HG03039 (cell line): ENCODE measurements around the gene MAP2K3.

Source experiments
- ATAC-seq: cut with Tn5 transposase; IDR thresholded peaks from one replicate; pipeline ENCODE4 v1.9.1; 2021; ENCODE audit warnings: mild to moderate bottlenecking, moderate library complexity; ENCODE audit not compliant: unreplicated experiment

Gene MAP2K3

GRCh38 chr17:21252796-21253645 is 31.5 kb upstream of the MAP2K3 start, which contains the start of gene NATD1:
NATD1 (minus strand) TSS chr17:21253410; CDS start chr17:21253264, 146 bp downstream.
- peak; percentile 65 for ATAC-seq

GRCh38 chr17:21253646-21254441 is 30.7 kb upstream of the MAP2K3 start:
- ATAC-seq = peak; percentile 8

- ATAC-seq = no peak
Observed at GRCh38 chr17:21258593-21258992, 25.9 kb upstream of the MAP2K3 start.

- no peak for ATAC-seq
Observed at GRCh38 chr17:21262259-21262993, 22.1 kb upstream of the MAP2K3 start.

- ATAC-seq = no peak
Observed at GRCh38 chr17:21263376-21263775, 21.1 kb upstream of the MAP2K3 start.

GRCh38 chr17:21268596-21269188 is 15.8 kb upstream of the MAP2K3 start:
- ATAC-seq = no peak

GRCh38 chr17:21269394-21269793 is 15.1 kb upstream of the MAP2K3 start:
- ATAC-seq = no peak

- ATAC-seq = no peak
Observed at GRCh38 chr17:21271454-21272183, 12.9 kb upstream of the MAP2K3 start.

GRCh38 chr17:21272250-21272649 is 12.3 kb upstream of the MAP2K3 start:
- ATAC-seq = no peak

- no peak for ATAC-seq
Observed at GRCh38 chr17:21272881-21273792, 11.4 kb upstream of the MAP2K3 start.

GRCh38 chr17:21275047-21275578 is 9.4 kb upstream of the MAP2K3 start:
- peak; percentile 2 for ATAC-seq

GRCh38 chr17:21275579-21276263 is 8.8 kb upstream of the MAP2K3 start:
- peak; percentile 92 for ATAC-seq

- no peak for ATAC-seq
Observed at GRCh38 chr17:21276264-21276588, 8.3 kb upstream of the MAP2K3 start.

GRCh38 chr17:21277332-21277731 is 7.2 kb upstream of the MAP2K3 start:
- no peak for ATAC-seq

GRCh38 chr17:21278450-21279197 is 5.9 kb upstream of the MAP2K3 start:
- ATAC-seq = no peak

GRCh38 chr17:21279198-21279535 is 5.3 kb upstream of the MAP2K3 start:
- ATAC-seq = no peak

GRCh38 chr17:21279582-21279981 is 4.9 kb upstream of the MAP2K3 start:
- ATAC-seq = no peak

GRCh38 chr17:21280081-21280518 is 4.4 kb upstream of the MAP2K3 start:
- peak; percentile 23 for ATAC-seq
